GM21390 (cell line): ENCODE measurements around the gene THBS1.

Experiments
- ATAC-seq: cut with Tn5 transposase; IDR thresholded peaks from one replicate; pipeline ENCODE4 v1.9.1; 2021; ENCODE audit not compliant: unreplicated experiment

Gene THBS1

GRCh38 chr15:39587731-39588530, 7.1 kb downstream of the THBS1 start:
- ATAC-seq = no peak

- ATAC-seq = no peak
Measured at GRCh38 chr15:39588531-39589192, 7.8 kb downstream of the THBS1 start.

- no peak for ATAC-seq
Measured at GRCh38 chr15:39589193-39589814, 8.4 kb downstream of the THBS1 start.

GRCh38 chr15:39589815-39590644, 9.2 kb downstream of the THBS1 start:
- ATAC-seq = no peak

GRCh38 chr15:39591141-39591895, 10.4 kb downstream of the THBS1 start:
- no peak for ATAC-seq

GRCh38 chr15:39591896-39592315, 11.0 kb downstream of the THBS1 start:
- ATAC-seq = no peak

GRCh38 chr15:39592500-39592899, 11.6 kb downstream of the THBS1 start:
- no peak for ATAC-seq

- ATAC-seq = no peak
Measured at GRCh38 chr15:39593071-39593655, 12.3 kb downstream of the THBS1 start.

GRCh38 chr15:39593656-39594445, 13.0 kb downstream of the THBS1 start:
- ATAC-seq = no peak

- no peak for ATAC-seq
Measured at GRCh38 chr15:39594446-39595337, 13.8 kb downstream of the THBS1 start.

GRCh38 chr15:39595338-39596221, 14.7 kb downstream of the THBS1 start:
- ATAC-seq = no peak

- ATAC-seq = no peak
Measured at GRCh38 chr15:39596358-39597051, 15.6 kb downstream of the THBS1 start.

- no peak for ATAC-seq
Measured at GRCh38 chr15:39597336-39597735, 16.5 kb downstream of the THBS1 start.

GRCh38 chr15:39597751-39598185, 16.9 kb downstream of the THBS1 start:
- no peak for ATAC-seq

- ATAC-seq = no peak
Measured at GRCh38 chr15:39598186-39598850, 17.4 kb downstream of the THBS1 start.
